HG02870 (cell line): Measurements from ENCODE around the gene MMP13.
"Not testable (repeated sequence)": the region's sequence is repeated elsewhere in the genome, so short reads cannot be mapped to it uniquely, and the experiment has no call there.

Source experiments
- ATAC-seq: cut with Tn5 transposase; IDR thresholded peaks from one replicate; pipeline ENCODE4 v1.9.1; 2021; ENCODE audit warnings: mild to moderate bottlenecking, moderate library complexity; ENCODE audit not compliant: unreplicated experiment

MMP13 gene

DNA sequence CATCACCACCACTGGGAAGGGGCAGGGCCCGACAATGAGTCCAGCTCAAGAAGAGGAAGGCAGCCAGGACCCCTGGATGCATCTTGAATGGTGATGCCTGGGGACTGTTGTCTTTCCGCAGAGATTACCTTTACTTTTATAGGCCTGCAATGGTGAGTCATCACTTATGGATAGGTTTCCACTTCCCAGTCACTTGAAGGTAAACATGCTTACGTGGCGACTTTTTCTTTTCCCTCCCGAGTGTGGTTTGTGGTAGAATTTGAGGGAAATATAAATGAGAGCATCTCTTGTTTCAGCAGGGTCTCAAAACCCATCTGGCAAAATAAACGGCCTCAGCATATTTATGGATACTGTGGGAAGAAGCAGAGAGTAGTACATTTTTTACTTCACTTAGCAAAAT is at the start of gene MMP13:
Gene MMP13, minus strand, starts transcription at position 109 of the 400 bp plus-strand sequence. Its CDS starts 27 bp downstream, at position 82.
- no peak for ATAC-seq

DNA sequence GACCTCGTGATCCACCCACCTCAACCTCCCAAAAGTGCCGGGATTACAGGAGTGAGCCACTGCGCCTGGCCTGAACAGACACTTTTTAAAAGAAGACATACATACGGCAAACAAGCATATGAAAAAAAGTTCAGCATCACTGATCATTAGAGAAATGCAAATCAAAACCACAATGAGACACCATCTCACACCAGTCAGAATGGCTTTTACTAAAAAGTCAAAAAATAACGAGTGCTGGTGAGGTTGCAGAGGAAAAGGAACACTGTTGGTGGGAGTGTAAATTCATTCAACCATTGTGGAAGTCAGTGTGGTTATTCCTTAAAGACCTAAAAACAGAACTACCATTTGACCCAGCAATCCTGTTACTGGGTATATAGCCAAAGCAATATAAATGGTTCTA is 48.7 kb upstream of the MMP13 start:
- not testable (repeated sequence) for ATAC-seq

DNA sequence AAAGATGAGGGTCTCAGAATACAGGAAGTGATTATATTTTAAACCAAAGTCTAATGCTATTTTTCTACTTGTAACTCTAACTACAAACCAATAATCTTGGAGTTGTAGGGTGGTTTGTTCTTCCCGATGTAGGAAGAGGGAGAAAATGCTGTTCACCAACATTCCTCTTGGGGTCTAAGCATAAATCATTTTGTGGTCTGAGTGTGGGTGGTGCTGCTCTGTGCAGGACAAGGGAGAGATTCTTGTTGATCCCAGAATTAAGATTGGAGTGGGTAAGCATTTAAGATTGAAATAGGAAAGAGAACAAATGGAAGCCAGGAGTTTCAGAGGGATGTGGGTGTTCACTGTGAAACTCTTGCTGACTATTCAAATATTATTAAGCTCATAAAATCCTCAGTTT is 38.6 kb upstream of the MMP13 start:
- ATAC-seq = no peak

DNA sequence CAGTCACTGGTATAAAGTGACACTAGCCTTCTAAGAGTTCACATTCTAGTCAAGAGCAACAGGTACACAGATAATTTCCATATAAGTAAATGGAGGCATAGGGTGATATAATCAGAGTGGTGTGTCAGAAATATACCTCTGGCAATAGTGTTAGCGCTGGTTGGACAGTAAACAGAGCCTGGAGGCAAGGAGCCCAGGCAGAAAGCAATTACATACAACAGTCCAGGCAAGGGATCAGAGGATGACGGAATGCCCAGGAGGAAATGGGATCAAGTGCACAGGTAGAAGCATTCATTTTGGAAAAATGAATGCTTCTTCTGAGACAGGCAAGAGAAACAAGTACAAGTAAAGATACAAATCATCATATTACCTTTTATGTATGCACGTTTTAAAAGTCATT is 36.2 kb upstream of the MMP13 start:
- no peak for ATAC-seq

DNA sequence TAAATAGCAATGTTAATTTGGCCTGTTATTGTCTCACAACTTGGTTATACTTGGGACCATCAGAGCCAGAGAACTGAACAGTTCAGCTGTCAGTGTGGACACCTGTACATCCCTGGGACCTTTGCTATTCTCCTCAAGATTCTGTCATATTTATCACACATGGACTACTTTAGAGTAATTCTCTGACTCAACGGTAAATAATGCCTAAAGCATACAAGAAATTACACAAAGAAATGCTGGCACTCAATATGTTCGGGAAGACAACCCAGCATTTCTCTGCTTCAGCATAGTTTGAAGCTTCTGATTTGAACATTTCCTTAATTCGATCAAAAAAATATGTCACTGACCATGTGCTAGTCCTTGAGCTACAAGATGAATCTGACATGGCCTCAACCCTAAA is 34.6 kb upstream of the MMP13 start:
- no peak for ATAC-seq

DNA sequence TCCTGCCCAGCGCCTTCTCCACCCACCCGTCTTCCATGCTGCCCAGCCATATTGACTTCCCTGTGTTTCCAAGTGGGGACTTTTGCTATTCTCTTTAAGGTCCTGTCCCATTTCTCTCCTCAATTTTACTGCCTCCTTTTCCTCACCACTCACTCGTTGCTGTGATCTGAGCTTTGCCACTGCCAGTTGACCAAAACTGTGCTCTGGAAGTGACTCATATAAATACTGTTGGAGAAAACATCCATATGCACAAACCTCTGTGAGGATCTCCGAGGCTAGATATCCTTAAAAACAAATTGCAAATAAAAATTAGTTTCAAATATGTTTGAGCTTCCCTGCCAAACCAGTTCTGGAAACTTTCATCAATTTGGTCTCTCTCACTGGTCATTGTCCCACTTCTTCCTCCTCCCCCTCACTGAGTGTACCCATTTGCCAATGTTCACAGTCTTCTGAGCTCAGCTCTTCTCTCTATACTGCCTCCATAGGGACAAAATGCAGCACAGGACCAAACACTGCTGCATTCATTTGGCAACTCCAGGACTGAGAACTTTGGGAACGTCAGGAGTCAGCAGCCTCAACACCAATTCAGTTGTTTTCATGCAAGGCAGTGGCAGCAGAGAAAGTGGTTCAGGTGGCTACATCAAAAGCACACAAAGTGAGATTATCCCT is 34.0 kb upstream of the MMP13 start:
- ATAC-seq = no peak

DNA sequence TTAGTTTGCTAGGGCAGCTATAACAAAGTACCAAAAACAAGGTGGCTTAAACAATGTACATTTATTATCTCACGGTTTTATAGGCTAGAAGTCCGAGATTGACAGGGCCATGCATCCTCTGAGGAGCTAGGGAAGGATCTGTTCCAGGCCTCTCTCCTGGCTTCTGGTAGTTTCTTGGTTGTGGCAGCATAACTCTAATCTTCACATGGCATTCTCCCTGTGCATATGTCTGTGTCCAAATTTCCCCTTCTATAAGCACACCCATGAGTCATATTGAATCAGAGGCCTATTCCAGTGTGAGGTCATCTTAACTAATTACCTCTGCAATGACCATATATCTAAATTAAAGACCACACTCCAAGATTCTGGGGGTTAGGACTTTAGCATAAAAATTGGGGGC is 31.3 kb upstream of the MMP13 start:
- ATAC-seq = no peak

DNA sequence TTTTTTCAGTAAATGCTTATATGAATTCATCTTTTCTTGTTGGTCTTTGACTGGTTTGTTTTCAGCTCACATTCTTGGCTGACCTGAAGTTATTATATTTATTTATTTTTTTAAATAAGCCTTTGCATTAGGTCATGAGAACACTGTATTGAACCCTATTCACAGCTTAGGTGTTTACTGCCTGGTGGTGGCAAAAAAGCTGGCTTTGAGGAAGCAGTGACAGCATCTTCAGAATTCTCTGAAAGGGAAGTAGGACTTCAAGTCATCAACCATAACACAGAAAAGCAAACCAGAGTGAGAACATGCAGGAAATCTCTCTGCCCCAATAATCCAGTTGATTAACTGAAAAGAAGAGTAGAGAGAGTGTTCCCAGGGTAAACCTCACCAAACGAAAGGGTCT is 30.3 kb upstream of the MMP13 start:
- ATAC-seq = no peak

DNA sequence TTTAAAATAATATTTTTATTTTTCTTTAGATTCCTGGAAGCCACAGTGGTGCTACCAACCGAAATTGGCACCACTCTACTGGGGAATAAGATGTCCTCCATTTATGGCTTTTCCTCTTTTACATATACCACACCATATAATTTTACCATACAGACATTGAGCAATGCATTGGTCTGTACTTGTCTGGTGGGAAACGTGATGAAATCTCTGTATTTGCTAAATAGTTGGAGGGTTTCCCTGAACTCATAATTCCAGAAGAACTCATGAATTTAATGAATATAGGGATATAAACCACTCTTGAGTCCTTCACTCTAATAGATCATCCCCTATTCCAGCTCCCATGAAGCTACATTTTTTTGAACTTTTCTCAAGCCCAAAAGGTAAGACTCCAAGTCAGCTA is 28.0 kb upstream of the MMP13 start:
- no peak for ATAC-seq

DNA sequence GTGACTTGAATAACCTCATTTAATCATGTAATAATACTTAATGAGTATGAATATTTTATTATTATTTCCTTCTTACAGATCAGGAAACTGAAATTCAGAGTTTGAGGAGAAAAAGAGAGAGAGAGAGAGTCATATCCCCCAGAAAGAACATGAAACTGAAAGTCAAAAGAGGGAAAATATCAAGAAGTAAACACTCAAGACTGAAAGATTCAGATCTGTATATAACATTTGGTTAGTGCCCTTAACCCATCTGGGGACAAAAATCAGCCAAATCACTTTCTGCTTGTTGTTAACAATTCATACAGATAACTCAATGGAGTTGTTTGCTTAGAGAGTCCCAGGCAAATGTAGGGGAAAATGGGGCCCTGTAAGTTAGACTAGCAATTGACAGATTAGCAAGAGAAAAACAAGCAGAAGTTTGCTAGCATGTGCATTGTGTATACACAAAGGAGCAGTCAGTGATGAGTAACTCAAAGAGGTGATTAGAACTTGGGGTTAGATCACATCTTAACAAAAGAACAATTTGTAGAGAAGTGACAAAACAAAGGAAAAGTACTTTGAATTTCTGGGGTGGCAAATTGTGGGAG is 25.9 kb upstream of the MMP13 start:
- peak; percentile 62 for ATAC-seq

DNA sequence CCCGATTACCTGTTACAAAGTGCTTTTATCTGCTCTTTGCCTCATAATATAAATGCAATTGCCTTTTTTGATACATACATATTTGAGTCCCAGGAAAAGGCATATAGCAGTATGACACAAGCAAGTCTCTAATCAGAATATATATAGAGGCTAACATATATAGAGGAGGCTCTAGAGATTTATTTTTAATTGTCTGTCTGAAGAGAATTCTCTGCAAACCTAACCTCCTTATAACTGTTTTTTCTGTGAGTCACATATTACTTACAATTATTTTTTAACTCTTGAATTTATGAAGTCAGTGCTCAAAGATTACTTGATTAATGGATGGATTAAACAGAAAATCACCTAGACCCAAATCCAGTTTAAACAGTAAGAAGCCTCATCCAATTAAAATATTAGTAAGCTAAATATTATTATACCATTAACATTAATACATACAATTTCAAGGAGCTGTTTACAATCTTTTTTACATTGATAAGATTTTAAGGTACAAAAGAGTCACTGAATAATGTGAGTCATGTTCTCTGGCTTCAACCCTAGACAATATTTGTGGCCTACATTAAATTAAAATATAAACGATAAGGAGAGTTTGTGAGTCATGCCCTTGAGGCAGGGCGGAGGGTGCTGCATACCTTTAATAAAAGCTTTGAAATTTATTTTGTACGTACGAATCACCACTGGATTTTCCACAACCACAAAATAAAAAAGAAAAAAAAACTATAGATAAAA is 19.2 kb upstream of the MMP13 start:
- ATAC-seq = no peak

DNA sequence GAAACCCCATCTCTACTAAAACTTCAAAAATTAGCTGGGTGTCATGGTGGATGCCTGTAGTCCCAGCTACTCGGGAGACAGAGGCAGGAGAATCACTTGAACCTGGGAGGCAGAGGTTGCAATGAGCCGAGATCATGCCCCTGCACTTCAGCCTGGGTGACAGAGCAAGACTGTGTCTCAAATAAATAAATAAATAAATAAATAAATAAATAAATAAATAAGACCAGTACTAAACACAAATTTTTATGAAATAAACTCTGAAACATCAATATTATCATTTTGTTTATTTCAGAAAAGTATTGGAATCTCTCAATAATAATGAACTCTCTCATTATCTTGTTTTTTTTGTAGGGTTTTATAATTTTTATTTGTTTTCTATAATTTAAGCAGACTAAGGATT is 18.2 kb upstream of the MMP13 start:
- ATAC-seq = not testable (repeated sequence)

DNA sequence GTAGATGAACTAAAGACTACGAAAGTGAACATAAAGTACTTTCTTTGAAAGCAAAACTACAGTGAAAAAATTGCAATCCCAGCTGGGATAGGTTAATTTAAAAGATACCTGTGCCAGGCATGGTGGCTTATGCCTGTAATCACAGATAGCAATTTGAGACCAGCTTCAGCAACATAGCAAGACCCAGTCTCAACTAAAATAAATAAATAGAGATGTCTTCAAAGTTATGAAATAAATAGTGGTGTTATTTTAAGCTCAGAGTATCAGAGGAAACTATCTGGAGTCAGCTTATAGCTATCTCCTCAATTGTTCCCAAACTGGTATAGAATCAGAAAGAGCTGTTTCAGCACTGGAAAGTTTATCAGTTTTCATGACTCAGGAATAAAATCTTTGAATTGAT is 17.3 kb upstream of the MMP13 start:
- no peak for ATAC-seq

DNA sequence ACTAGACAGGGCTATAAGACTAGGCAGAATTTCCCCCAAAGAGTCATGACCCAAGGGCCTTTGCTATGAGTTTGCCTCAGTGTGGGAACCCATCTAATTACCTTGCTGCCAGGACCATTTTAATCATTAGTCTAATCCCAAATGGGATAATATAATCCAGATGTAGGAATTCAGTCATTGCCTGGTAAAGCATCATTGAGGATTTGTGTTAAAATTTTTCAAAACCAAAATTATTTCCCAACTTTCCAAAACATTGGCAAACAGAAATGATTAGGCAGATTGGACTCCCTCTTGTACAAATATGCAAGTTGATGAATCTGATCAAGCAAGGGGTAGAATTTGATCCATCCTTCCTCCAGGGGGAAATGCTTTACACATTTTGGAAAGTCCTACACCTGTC is 16.2 kb upstream of the MMP13 start:
- ATAC-seq = no peak

DNA sequence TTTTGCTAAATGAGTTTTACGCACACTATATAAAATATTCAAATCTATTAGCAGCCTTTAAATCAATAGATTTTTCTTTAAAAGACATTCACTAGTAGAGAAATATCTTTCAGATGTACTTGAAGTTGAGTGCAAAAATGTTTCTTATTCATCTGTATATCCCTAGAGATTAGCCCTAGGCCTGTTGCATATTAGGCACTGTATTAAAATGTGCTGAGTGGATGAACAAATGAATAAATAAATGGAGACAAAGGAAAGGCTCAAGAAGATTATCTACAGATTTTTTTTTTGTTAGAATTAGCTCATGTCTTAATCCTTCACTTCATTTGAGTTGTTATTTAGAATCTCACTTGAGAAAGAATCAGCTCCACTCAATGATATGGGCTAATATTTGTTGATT is 12.0 kb upstream of the MMP13 start:
- ATAC-seq = no peak

DNA sequence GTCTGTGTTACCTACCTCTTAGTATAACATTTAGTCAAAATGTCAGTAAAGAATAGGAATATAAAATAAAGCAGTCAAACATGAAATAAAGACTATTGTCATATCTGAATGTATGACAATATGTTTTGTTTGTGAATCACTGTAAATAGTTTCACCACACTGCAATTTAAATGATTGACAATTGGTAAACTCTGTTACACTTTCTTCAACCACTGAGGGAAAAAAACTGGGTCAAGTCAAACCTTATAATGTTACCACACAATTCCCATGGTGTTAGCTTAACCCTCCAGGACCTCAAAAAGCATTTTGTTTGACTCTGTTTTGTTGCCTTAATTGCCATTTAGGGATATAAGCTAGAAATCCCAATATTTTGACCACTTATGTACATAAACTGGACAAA is 10.5 kb upstream of the MMP13 start:
- no peak for ATAC-seq

DNA sequence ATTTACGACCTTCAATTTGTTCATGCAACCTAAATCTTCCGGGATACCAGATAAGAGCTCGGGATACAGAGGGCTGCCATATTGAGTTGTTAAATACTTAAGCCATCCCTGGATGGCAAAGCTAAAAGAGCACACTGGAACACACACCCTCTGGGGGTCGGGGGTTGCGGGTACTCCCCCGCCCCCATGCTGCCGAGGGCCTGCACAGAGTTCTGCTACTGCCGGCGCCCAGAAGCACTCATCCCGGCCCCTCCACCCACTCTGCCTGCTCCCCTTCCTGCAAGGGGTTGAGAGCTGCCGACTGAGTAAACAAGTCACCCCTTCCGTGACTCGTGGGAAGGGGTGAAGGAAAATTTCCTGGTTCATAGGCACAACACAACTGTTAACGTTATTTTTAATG is 9.3 kb upstream of the MMP13 start:
- ATAC-seq = no peak

DNA sequence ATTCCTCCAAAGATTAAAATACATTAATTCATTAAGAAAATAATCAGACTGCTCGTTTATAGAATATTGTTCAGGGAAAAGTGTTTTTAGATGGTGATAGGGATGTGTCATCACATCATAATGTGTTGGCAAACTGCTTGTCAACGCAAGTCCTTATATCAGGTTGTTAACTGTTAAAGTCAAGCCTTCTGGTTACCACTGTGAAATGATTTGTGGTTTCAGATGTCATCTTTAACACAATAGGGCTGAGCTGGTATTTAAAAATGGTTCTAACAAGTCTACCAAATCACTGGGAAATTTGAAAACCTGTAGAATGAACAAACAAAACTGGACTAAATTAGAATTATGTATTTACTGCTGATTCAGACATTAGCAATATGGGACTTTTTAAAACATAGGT is 2.4 kb upstream of the MMP13 start:
- no peak for ATAC-seq

DNA sequence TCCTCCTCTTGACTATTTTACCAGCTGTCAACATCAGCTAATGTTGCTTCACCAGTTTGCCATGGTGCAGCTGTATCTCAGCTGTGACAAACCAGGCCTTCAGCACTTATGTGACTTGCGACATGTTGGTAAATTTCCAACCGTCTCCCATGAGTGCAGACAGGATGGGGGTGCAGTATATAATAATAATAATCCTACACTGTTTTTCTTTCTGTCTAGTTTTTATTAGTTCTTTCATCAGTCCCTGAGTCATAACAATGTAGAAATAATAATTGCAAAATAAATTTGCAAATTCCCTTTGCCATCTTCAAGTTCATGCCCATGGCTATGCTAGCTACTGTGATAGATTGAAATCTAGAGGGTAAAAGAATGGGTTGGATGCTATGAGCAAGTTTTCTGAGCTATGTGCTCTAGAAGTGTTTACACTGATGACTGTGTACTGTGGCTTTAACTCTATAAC is 4.9 kb downstream of the MMP13 start:
- no peak for ATAC-seq

DNA sequence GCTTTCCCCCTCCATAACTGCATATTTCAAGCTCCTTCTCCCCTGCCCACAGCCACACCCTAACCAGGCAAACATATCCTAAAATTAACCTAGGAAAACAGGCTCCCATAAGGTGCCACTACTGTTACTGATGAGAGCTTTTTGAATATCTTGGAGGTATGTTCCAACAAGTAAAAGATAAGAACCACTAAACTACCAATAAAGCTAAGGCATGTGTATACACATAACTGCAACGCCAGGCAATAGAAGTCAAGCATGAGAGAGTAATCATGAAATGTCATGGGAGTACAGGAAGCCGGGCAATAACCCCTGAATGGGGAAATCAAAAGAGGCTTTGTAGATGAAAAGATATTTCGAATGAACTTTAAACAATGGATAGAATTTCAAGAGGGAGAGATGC is 9.3 kb downstream of the MMP13 start:
- no peak for ATAC-seq

DNA sequence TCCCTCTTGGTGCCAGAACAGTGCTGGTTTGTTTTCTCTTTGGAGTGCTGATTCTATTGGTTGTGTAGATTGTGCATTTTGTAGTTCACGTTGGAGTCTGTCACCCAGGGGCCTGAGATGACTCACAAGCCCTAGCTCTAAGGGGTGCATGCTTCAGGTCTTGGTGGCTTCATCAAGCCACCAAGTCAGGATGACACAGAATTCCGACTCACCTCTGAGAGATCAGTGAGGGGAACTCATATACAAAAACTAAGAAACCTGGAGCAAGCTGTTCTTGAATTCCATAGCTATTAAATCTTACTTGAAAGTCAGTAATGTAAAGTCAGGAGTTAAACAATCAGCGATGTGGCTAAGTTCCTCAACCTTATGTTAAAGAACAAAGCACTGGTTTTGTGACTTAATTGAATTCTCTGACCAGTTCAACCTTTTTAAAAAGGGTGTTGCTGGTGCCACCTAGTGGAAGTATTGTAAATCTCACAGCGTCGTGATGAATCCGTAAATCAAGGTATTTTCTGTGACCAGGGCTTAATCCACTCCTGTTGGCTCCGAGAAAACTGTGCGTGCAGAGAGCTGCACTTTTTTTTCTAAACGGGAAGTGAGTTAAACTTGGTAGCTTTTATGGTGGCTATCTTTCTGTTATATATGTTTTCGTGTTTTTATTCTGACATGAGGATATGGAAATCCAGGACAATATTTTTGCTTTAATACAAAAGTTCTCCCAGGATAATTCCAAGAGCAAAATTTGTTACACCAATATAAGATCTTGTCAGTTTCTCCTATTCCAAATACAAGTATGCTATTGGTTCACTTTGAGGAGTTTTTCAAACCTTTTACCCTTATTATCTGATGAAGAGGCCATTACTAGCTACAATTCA is 14.6 kb downstream of the MMP13 start:
- ATAC-seq = peak; percentile 71
